ENCODE data around the gene INHBC.

DNA sequence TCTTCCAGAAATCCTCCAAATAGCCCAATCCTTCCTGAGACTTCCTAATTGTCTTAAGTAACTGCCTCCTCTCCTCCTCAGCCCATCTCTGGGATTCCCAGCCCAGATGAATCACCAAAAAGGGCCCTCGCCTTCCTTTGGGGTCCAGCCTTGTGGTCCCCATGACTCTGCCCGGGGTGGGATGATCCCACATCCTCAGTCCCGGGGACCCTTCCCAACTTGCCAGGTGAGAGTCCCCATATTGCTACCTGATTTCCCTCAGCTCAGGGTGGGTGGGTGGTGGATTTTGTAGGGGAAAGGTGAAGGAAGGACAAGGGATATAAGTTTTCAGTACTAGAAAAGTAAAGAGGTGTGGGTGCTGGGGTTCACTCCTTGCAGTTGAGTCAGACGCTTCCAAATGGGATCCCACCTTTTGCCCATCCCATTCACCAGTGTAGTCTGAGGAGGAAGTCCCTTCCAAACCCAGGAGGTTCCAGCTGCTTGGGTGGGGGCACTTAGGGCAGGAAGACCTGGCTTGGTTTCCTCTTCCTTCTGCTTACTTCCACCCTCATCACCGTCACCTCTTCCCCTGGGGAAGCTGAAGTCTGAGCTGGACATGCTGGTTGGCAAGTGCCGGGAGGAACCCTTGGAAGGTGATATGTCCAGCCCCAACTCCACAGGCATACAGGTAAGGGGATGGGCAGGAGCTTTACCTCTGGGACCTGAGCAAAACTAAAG is 30.6 kb downstream of the INHBC start:
- TF ChIP-seq SUZ12 (IDR thresholded peaks at IDR 0.05; ENCODE audit: extremely low read depth, insufficient read depth, insufficient read length), result no peak
- no peak for TF ChIP-seq YY1 (IDR thresholded peaks at IDR 0.05; ENCODE audit: insufficient read depth, insufficient read length)

Data from NT2/D1 (cell line).